Panc1 (cell line): ENCODE results near the gene KLHL24. TPM values are rescaled to one million over a fixed set of nuclear protein-coding genes. Genes with fewer than 3 reads are reported as not detected.

Experiments used
- ATAC-seq: fragments of 200-7000 bp; cut with Tn5 transposase; 2 replicates; pipeline ENCODE4 v1.9.1; 2020; ENCODE audit warnings: mild to moderate bottlenecking, moderate library complexity
- BruUV-seq: library from RNA; stranded (reverse); fragments of 400-500 nt; replicated peaks from 2 replicates; lab custom pipeline; 2021; lab: Mats Ljungman, UMichigan
- CTCF ChIA-PET: fragments of 300-600 bp; sonication (Branson Sonifier 250); formaldehyde crosslinking; loops from one replicate; lab custom pipeline; 2022; ENCODE audit warnings: antibody characterized with exemption; lab: Charles Lee
- POLR2A ChIA-PET: fragments of 300-600 bp; sonication (Branson Sonifier 250); formaldehyde crosslinking; loops from one replicate; lab custom pipeline; 2022; ENCODE audit warnings: antibody characterized with exemption; lab: Charles Lee
- DNase-seq: peaks from one replicate; pipeline ENCODE4 v3.0.0-alpha.2; 2010; ENCODE audit warnings: low read depth, low spot score
- H3K27ac ChIP-seq: 2 replicates; pipeline ENCODE4 v1.5.1; 2011; ENCODE audit warnings: mild to moderate bottlenecking, low read length, inconsistent platforms
- H3K27me3 ChIP-seq: fragments of 200-500 bp; sonication (Bioruptor generic); 2 replicates; pipeline ENCODE4 v1.6.0; 2014; ENCODE audit warnings: low read length, inconsistent platforms; ENCODE audit not compliant: control insufficient read depth, insufficient read depth
- H3K36me3 ChIP-seq: fragments of 200-500 bp; sonication (Bioruptor generic); 2 replicates; pipeline ENCODE4 v1.5.1; 2014; ENCODE audit warnings: inconsistent platforms, mild to moderate bottlenecking, low read length, moderate library complexity; ENCODE audit not compliant: control insufficient read depth, insufficient read depth
- H3K4me1 ChIP-seq: 2 replicates; pipeline ENCODE4 v1.5.1; 2011; ENCODE audit warnings: inconsistent platforms, mild to moderate bottlenecking, low read length, moderate library complexity; ENCODE audit not compliant: control insufficient read depth, insufficient read depth
- H3K4me3 ChIP-seq, 2 experiments: 2 replicates each; pipeline ENCODE4 v1.5.1; 2011 to 2012; ENCODE audit warnings: low read depth in 2 of 2, low read length in 2 of 2, mild to moderate bottlenecking in 2 of 2, inconsistent platforms in 1 of 2, moderate library complexity in 1 of 2
- H3K9me3 ChIP-seq: fragments of 200-500 bp; sonication (Bioruptor generic); 2 replicates; pipeline ENCODE4 v1.5.1; 2014; ENCODE audit warnings: low read depth, mild to moderate bottlenecking, inconsistent platforms, low read length, moderate library complexity; ENCODE audit not compliant: control insufficient read depth, insufficient read depth
- CTCF ChIP-seq: fragments of 450-650 bp; IDR thresholded peaks from 2 replicates; pipeline ENCODE4 v1.5.1; 2017; ENCODE audit warnings: mild to moderate bottlenecking
- POLR2AphosphoS5 ChIP-seq: IDR thresholded peaks from 2 replicates; pipeline ENCODE4 v1.6.1; 2012; ENCODE audit warnings: mild to moderate bottlenecking, low read depth, low read length, moderate library complexity
- SIN3A ChIP-seq: IDR thresholded peaks from 2 replicates; pipeline ENCODE4 v1.6.1; 2012; ENCODE audit warnings: low read depth, mild to moderate bottlenecking, low read length, moderate library complexity, borderline replicate concordance; ENCODE audit not compliant: insufficient read depth
- TCF7L2 ChIP-seq: IDR thresholded peaks from 2 replicates; pipeline ENCODE4 v1.6.1; 2011; ENCODE audit warnings: mild to moderate bottlenecking, low read depth, low read length, inconsistent platforms
- in situ Hi-C: cut with HindIII; loops from 2 replicates; pipeline ENCODE4 v1.10.0; 2016; ENCODE audit warnings: low sequenced_read_pairs, low pct_unique_long_range_greater_than_20kb
- intact Hi-C: fragments of 100-400 bp; cut with micrococcal nuclease; formaldehyde crosslinking; loops from one replicate; pipeline ENCODE4 v1.10.0; 2022; ENCODE audit not compliant: unreplicated experiment
- total RNA-seq: library from RNA; stranded (reverse); gene quantifications from one replicate; pipeline ENCODE4 v1.2.1, GENCODE V29; 2021; ENCODE audit not compliant: unreplicated experiment
- TF ChIP-seq, protein P1 (sequence below), 2 experiments: IDR thresholded peaks; 2 replicates each; pipeline ENCODE4 v1.6.1; 2011 to 2012; ENCODE audit warnings: low read depth in 2 of 2, control low read depth in 1 of 2, low read length in 1 of 2, mild to moderate bottlenecking in 1 of 2, moderate library complexity in 1 of 2; ENCODE audit not compliant: insufficient read depth in 1 of 2

KLHL24 gene
- total RNA-seq, 1 experiment from 2014 or later: 42.0 TPM

- no peak for ATAC-seq
- DNase-seq: no peak
- peak overlapping the region; percentile 81 for H3K27ac ChIP-seq
- POLR2A ChIA-PET: interaction anchor here (0.5 to 0.6 kb wide), 2 partner anchors 11 to 168 kb away, joined by 4 to 5 read pairs; no protein-coding TSS in a partner anchor
- in situ Hi-C loops (no loop called here), intact Hi-C loops (loop anchor here (5.0 kb wide), 1 partner anchor 61 kb away; the partner anchor contains the start of gene KLHL24)
- peak overlapping the region; percentile 78 to 87 for H3K4me3 ChIP-seq
- H3K36me3 ChIP-seq: peaks cover 3% of the 10 kb centered on the region; the same call in 1 of the 2 replicates
- BruUV-seq: no TSS peak
- no peaks in the 10 kb centered on the region for H3K9me3 ChIP-seq
- H3K27me3 ChIP-seq: no peaks in the 10 kb centered on the region
- TF ChIP-seq SIN3A (no peak), TCF7L2 (no peak), CTCF (no peak), POLR2AphosphoS5 (no peak)
- TF ChIP-seq, protein P1, sequence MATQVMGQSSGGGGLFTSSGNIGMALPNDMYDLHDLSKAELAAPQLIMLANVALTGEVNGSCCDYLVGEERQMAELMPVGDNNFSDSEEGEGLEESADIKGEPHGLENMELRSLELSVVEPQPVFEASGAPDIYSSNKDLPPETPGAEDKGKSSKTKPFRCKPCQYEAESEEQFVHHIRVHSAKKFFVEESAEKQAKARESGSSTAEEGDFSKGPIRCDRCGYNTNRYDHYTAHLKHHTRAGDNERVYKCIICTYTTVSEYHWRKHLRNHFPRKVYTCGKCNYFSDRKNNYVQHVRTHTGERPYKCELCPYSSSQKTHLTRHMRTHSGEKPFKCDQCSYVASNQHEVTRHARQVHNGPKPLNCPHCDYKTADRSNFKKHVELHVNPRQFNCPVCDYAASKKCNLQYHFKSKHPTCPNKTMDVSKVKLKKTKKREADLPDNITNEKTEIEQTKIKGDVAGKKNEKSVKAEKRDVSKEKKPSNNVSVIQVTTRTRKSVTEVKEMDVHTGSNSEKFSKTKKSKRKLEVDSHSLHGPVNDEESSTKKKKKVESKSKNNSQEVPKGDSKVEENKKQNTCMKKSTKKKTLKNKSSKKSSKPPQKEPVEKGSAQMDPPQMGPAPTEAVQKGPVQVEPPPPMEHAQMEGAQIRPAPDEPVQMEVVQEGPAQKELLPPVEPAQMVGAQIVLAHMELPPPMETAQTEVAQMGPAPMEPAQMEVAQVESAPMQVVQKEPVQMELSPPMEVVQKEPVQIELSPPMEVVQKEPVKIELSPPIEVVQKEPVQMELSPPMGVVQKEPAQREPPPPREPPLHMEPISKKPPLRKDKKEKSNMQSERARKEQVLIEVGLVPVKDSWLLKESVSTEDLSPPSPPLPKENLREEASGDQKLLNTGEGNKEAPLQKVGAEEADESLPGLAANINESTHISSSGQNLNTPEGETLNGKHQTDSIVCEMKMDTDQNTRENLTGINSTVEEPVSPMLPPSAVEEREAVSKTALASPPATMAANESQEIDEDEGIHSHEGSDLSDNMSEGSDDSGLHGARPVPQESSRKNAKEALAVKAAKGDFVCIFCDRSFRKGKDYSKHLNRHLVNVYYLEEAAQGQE (IDR thresholded peaks at IDR 0.05; ENCODE audit: insufficient read depth in 1 of 2, low read depth in 2 of 2, low read length in 1 of 2): no peak
- CTCF ChIA-PET: no interaction called here
- H3K4me1 ChIP-seq: peaks cover 12% of the 10 kb centered on the region
Observed at GRCh38 chr3:183698756-183699155, 63.3 kb downstream of the KLHL24 start.

GRCh38 chr3:183699238-183699947 lies 64.0 kb downstream of the KLHL24 start:
- Histone ChIP-seq H3K27me3 (no peaks in the 10 kb centered on the region), H3K9me3 (no peaks in the 10 kb centered on the region), H3K36me3 (peaks cover 3% of the 10 kb centered on the region; the same call in 1 of the 2 replicates), H3K4me3 (peak overlapping the region; percentile 78 to 87), H3K4me1 (peaks cover 12% of the 10 kb centered on the region), H3K27ac (peak overlapping the region; percentile 81)
- in situ Hi-C loops (no loop called here), intact Hi-C loops (loop anchor here (5.0 kb wide), 1 partner anchor 62 kb away; the partner anchor contains the start of gene KLHL24)
- CTCF ChIA-PET: no interaction called here
- no peak for DNase-seq
- POLR2A ChIA-PET: interaction anchor here (0.6 kb wide), 1 partner anchor 167 kb away, joined by 5 read pairs; no protein-coding TSS in a partner anchor
- BruUV-seq: TSS peak; percentile 83
- no peak for ATAC-seq
- TF ChIP-seq TCF7L2: no peak
- TF ChIP-seq POLR2AphosphoS5: no peak
- no peak for TF ChIP-seq SIN3A
- no peak for TF ChIP-seq CTCF
- TF ChIP-seq, protein P1 (IDR thresholded peaks at IDR 0.05; ENCODE audit: insufficient read depth in 1 of 2, low read depth in 2 of 2, low read length in 1 of 2): no peak
